ENCODE measurements around the gene ITK.

ITK gene

DNA sequence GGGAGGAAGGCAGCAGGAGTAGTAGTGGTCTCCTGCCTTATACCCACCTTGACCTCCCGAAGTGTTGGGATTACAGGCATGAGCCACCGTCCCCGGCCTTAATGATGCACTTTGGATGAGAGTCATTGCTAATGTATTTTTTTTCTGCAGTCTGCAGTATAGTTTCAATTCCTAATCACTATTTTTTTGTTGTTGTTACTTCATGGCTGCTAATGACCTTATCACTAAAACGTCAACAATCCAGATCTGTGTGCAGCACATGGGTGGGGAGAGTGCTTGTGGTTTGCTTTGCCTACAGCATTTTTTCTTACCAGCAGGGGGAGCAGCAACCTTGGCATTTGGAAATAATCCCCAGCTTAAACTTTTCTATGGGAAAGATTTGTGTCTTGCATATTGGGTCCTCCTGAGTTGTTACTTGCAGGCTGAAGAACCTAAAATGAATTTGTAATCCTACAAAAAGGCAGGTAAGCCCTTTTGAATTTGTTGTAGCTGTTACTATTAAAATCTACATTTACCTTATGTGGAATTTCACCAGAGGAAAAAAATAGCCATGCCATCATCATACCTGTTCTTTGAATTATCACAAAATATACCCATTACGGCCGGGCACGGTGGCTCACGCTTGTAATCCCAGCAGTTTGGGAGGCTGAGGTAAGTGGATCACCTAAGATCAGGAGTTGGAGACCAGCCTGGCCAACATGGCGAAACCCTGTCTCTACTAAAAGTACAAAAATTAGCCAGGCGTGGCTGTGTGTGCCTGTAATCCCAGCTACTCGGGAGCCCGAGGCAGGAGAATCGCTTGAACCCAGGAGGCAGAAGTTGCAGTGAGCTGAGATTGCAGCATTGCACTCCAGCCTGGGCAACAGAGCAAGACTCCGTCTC is 31.7 kb upstream of the ITK start:
- TF ChIP-seq GABPA (IDR thresholded peaks at IDR 0.05; ENCODE audit: low read depth): no peak
- no peak for TF ChIP-seq REST (IDR thresholded peaks at IDR 0.05; ENCODE audit: insufficient replicate concordance, low read depth)
- peak; percentile 80 for TF ChIP-seq CTCF (IDR thresholded peaks at IDR 0.05; ENCODE audit: insufficient read depth, low read length)
- no peak overlapping the region for H3K4me3 ChIP-seq (replicated peaks; ENCODE audit: insufficient read depth, low read length)
- no peak overlapping the region for H3K27ac ChIP-seq (replicated peaks)
- H3K27me3 ChIP-seq (ENCODE audit: insufficient read depth, poor library complexity, severe bottlenecking): no peaks in the 10 kb centered on the region
- peak in 1 of 2 experiments; percentile 64 for DNase-seq (ENCODE audit: low read depth in 1 of 2, low spot score in 1 of 2)

DNA sequence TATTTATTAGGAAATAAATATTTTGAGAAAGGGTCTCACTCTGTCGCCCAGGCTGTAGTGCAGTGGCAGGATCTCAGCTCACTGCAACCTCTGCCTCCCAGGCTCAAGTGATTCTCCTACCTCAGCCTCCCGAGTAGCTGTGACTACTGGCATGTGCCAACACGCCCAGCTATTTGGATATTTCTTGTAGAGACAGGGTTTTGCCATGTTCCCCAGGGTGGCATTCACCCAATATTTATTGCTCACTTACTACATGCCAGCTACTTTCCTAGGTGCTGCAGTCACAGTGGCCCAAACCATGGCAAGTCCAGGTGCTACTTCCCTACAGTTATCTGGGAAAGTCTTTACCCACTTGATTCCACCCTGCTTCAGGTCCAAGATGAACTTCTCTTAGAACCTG is 29.6 kb upstream of the ITK start:
- TF ChIP-seq REST (IDR thresholded peaks at IDR 0.05; ENCODE audit: insufficient replicate concordance, low read depth): no peak
- no peak for TF ChIP-seq GABPA (IDR thresholded peaks at IDR 0.05; ENCODE audit: low read depth)
- TF ChIP-seq POLR2AphosphoS5 (IDR thresholded peaks at IDR 0.05; ENCODE audit: low read depth): no peak
- TF ChIP-seq CTCF (IDR thresholded peaks at IDR 0.05; ENCODE audit: insufficient read depth, low read length): no peak
- H3K4me3 ChIP-seq (replicated peaks; ENCODE audit: insufficient read depth, low read length): no peak overlapping the region
- no peak overlapping the region for H3K27ac ChIP-seq (replicated peaks)
- no peaks in the 10 kb centered on the region for H3K27me3 ChIP-seq (ENCODE audit: insufficient read depth, poor library complexity, severe bottlenecking)
- DNase-seq (ENCODE audit: low read depth in 1 of 2, low spot score in 1 of 2): no peak

DNA sequence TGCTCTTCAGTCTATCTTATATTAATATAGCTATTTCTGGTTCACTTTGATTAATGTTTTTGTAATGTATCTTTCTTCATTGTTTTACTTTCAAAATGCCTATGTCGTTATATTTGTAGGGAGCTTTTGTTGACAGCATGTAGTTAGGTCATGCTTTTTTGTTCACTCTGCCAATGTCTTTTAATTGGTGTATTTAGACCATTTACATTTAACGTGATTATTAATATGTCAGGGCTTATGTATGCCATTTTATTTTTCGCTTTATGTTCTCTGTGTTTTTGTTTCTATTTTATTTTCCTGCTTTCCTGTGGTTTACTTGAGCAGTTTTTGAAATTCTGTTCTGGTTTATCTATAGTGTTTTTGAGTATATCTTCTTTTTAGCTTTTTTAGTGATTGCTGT is 25.3 kb upstream of the ITK start:
- Histone ChIP-seq H3K27ac (replicated peaks) (no peak overlapping the region), H3K27me3 (ENCODE audit: insufficient read depth, poor library complexity, severe bottlenecking) (peaks cover 3% of the 10 kb centered on the region), H3K4me3 (replicated peaks; ENCODE audit: insufficient read depth, low read length) (no peak overlapping the region)
- TF ChIP-seq CTCF (IDR thresholded peaks at IDR 0.05; ENCODE audit: insufficient read depth, low read length): no peak
- TF ChIP-seq SPI1 (IDR thresholded peaks at IDR 0.05; ENCODE audit: borderline replicate concordance, low read depth): no peak
- TF ChIP-seq GABPA (IDR thresholded peaks at IDR 0.05; ENCODE audit: low read depth): no peak
- TF ChIP-seq REST (IDR thresholded peaks at IDR 0.05; ENCODE audit: insufficient replicate concordance, low read depth): no peak
- no peak for TF ChIP-seq POLR2AphosphoS5 (IDR thresholded peaks at IDR 0.05; ENCODE audit: low read depth)
- DNase-seq (ENCODE audit: low read depth in 1 of 2, low spot score in 1 of 2): no peak

All from HL-60 (cell line).